CD4-positive, alpha-beta memory T cell (primary cell): Measurements from ENCODE around the gene TMEM108. TPM values are rescaled to one million over a fixed set of nuclear protein-coding genes. Genes with fewer than 3 reads are reported as not detected.

ENCODE experiments used
- CTCF ChIA-PET: fragments of 350-600 bp; sonication (Branson Sonifier 250); formaldehyde crosslinking; loops from one replicate; lab custom pipeline; 2021; ENCODE audit warnings: inconsistent platforms; ENCODE audit not compliant: partially characterized antibody; lab: Charles Lee
- POLR2A ChIA-PET: fragments of 350-600 bp; sonication (Branson Sonifier 250); formaldehyde crosslinking; loops from one replicate; lab custom pipeline; 2021; ENCODE audit not compliant: partially characterized antibody; lab: Charles Lee
- DNase-seq, 5 donors: peaks; one replicate each; pipeline versions ENCODE4 v3.0.0 to v3.0.0-alpha.2; 2020 to 2022; ENCODE audit warnings: mixed read lengths in 1 of 5
- H3K27ac ChIP-seq: one replicate; pipeline ENCODE4 v1.7.0; 2013; ENCODE audit warnings: low read depth, low read length
- H3K27me3 ChIP-seq: 2 replicates; pipeline ENCODE4 v1.7.0; 2013; ENCODE audit warnings: mild to moderate bottlenecking, low read length, moderate library complexity; ENCODE audit not compliant: insufficient read depth
- H3K36me3 ChIP-seq: 2 replicates; pipeline ENCODE4 v1.7.0; 2013; ENCODE audit warnings: mild to moderate bottlenecking, low read length, moderate library complexity; ENCODE audit not compliant: insufficient read depth
- H3K4me1 ChIP-seq: 2 replicates; pipeline ENCODE4 v1.7.0; 2013; ENCODE audit warnings: mild to moderate bottlenecking, low read length, moderate library complexity; ENCODE audit not compliant: insufficient read depth
- H3K4me3 ChIP-seq, 2 donors: one replicate each; pipeline ENCODE4 v1.7.0; 2013; ENCODE audit warnings: low read length in 2 of 2, mild to moderate bottlenecking in 1 of 2
- H3K9me3 ChIP-seq, 2 donors: one replicate each; pipeline ENCODE4 v1.7.0; 2013; ENCODE audit warnings: low read length in 2 of 2, control low read depth in 1 of 2; ENCODE audit not compliant: control insufficient read depth in 1 of 2
- H3K27ac Mint-ChIP-seq, 7 donors: one replicate each; pipeline ENCODE4 v1.8.0; 2020 to 2021; ENCODE audit warnings: mixed read lengths in 7 of 7, mild to moderate bottlenecking in 6 of 7, inconsistent platforms in 3 of 7, moderate library complexity in 3 of 7
- H3K27me3 Mint-ChIP-seq, 2 donors: one replicate each; pipeline ENCODE4 v1.8.0; 2020 to 2021; ENCODE audit warnings: mixed read lengths in 2 of 2
- H3K36me3 Mint-ChIP-seq, 2 donors: one replicate each; pipeline ENCODE4 v1.8.0; 2020 to 2021; ENCODE audit warnings: mixed read lengths in 2 of 2, inconsistent platforms in 1 of 2, mild to moderate bottlenecking in 1 of 2
- H3K4me1 Mint-ChIP-seq, 4 donors: one replicate each; pipeline ENCODE4 v1.8.0; 2020 to 2021; ENCODE audit warnings: mixed read lengths in 4 of 4, mild to moderate bottlenecking in 1 of 4
- H3K4me3 Mint-ChIP-seq, 8 donors: one replicate each; pipeline ENCODE4 v1.8.0; 2020 to 2021; ENCODE audit warnings: mixed read lengths in 8 of 8, mild to moderate bottlenecking in 7 of 8, moderate library complexity in 6 of 8, inconsistent platforms in 3 of 8
- H3K9me3 Mint-ChIP-seq, 8 donors: one replicate each; pipeline ENCODE4 v1.8.0; 2020 to 2021; ENCODE audit warnings: mixed read lengths in 8 of 8, mild to moderate bottlenecking in 5 of 8, inconsistent platforms in 3 of 8, moderate library complexity in 1 of 8
- intact Hi-C: fragments of 100-400 bp; cut with micrococcal nuclease; formaldehyde crosslinking; loops from one replicate; pipeline ENCODE4 v1.15.1; 2023
- polyA plus RNA-seq, 2 donors: library from polyadenylated mRNA; unstranded; fragments of 300-500 nt; fragmentation: Illumina TruSeq; gene quantifications; one replicate each; pipeline ENCODE4 v1.2.3, GENCODE V29; 2021
- total RNA-seq, 2 experiments: library from RNA; stranded (reverse); gene quantifications; one replicate each; pipeline ENCODE4 v1.2.3, GENCODE V29; 2021

The TMEM108 gene
- total and polyA plus RNA-seq, 4 experiments from 2014 or later = not detected

GRCh38 chr3:133273346-133273745 lies 235.2 kb downstream of the TMEM108 start:
- no peak overlapping the region for H3K4me3 Mint-ChIP-seq
- no peak for DNase-seq
- CTCF ChIA-PET = no interaction called here
- Histone ChIP-seq H3K4me3 (no peak overlapping the region), H3K27me3 (no peaks in the 10 kb centered on the region), H3K27ac (no peak overlapping the region), H3K36me3 (no peaks in the 10 kb centered on the region), H3K4me1 (no peaks in the 10 kb centered on the region), H3K9me3 (no peaks in the 10 kb centered on the region)
- peaks cover 0 to 4% (median 0%) of the 10 kb centered on the region in 4 donors for H3K4me1 Mint-ChIP-seq
- no peak overlapping the region for H3K27ac Mint-ChIP-seq
- POLR2A ChIA-PET = no interaction called here
- peaks cover 0 to 5% of the 10 kb centered on the region in 2 donors for H3K27me3 Mint-ChIP-seq
- H3K9me3 Mint-ChIP-seq = no peaks in the 10 kb centered on the region
- intact Hi-C loops = no loop called here
- H3K36me3 Mint-ChIP-seq = no peaks in the 10 kb centered on the region

- Histone ChIP-seq H3K36me3 (no peaks in the 10 kb centered on the region), H3K9me3 (no peaks in the 10 kb centered on the region), H3K4me1 (no peaks in the 10 kb centered on the region), H3K27me3 (no peaks in the 10 kb centered on the region), H3K4me3 (no peak overlapping the region), H3K27ac (no peak overlapping the region)
- no peaks in the 10 kb centered on the region for H3K36me3 Mint-ChIP-seq
- ChIA-PET POLR2A (no interaction called here), CTCF (no interaction called here)
- H3K27me3 Mint-ChIP-seq = peaks cover 0 to 5% of the 10 kb centered on the region in 2 donors
- intact Hi-C loops = no loop called here
- no peaks in the 10 kb centered on the region for H3K9me3 Mint-ChIP-seq
- DNase-seq = no peak
- no peak overlapping the region for H3K27ac Mint-ChIP-seq
- H3K4me3 Mint-ChIP-seq = no peak overlapping the region
- H3K4me1 Mint-ChIP-seq = peaks cover 0 to 4% (median 0%) of the 10 kb centered on the region in 4 donors
Observed at GRCh38 chr3:133274477-133274876, 236.3 kb downstream of the TMEM108 start.

GRCh38 chr3:133276594-133276993 lies 238.4 kb downstream of the TMEM108 start:
- no peaks in the 10 kb centered on the region for H3K27me3 ChIP-seq
- H3K4me1 ChIP-seq = no peaks in the 10 kb centered on the region
- H3K27ac ChIP-seq = no peak overlapping the region
- ChIA-PET POLR2A (no interaction called here), CTCF (no interaction called here)
- no peak overlapping the region for H3K4me3 ChIP-seq
- Mint-ChIP-seq H3K9me3 (no peaks in the 10 kb centered on the region), H3K4me3 (no peak overlapping the region), H3K27me3 (peaks cover 0 to 3% of the 10 kb centered on the region in 2 donors), H3K36me3 (no peaks in the 10 kb centered on the region), H3K4me1 (peaks cover 0 to 4% (median 0%) of the 10 kb centered on the region in 4 donors), H3K27ac (no peak overlapping the region)
- no peaks in the 10 kb centered on the region for H3K36me3 ChIP-seq
- DNase-seq = no peak
- no peaks in the 10 kb centered on the region for H3K9me3 ChIP-seq
- intact Hi-C loops = no loop called here

- CTCF ChIA-PET = no interaction called here
- no peak overlapping the region for H3K4me3 ChIP-seq
- Mint-ChIP-seq H3K4me1 (peaks cover 0 to 4% (median 0%) of the 10 kb centered on the region in 4 donors), H3K4me3 (no peak overlapping the region), H3K27me3 (no peaks in the 10 kb centered on the region), H3K36me3 (no peaks in the 10 kb centered on the region), H3K27ac (no peak overlapping the region), H3K9me3 (no peaks in the 10 kb centered on the region)
- no peaks in the 10 kb centered on the region for H3K4me1 ChIP-seq
- no peaks in the 10 kb centered on the region for H3K36me3 ChIP-seq
- no peak overlapping the region for H3K27ac ChIP-seq
- DNase-seq = no peak
- H3K27me3 ChIP-seq = no peaks in the 10 kb centered on the region
- POLR2A ChIA-PET = no interaction called here
- H3K9me3 ChIP-seq = no peaks in the 10 kb centered on the region
- intact Hi-C loops = no loop called here
Observed at GRCh38 chr3:133277813-133278212, 239.6 kb downstream of the TMEM108 start.

- no peaks in the 10 kb centered on the region for H3K27me3 Mint-ChIP-seq
- peaks cover 0 to 4% (median 0%) of the 10 kb centered on the region in 4 donors for H3K4me1 Mint-ChIP-seq
- H3K9me3 Mint-ChIP-seq = no peaks in the 10 kb centered on the region
- DNase-seq = no peak
- Histone ChIP-seq H3K36me3 (no peaks in the 10 kb centered on the region), H3K4me3 (no peak overlapping the region), H3K27me3 (no peaks in the 10 kb centered on the region), H3K4me1 (no peaks in the 10 kb centered on the region), H3K27ac (no peak overlapping the region), H3K9me3 (no peaks in the 10 kb centered on the region)
- no peak overlapping the region for H3K4me3 Mint-ChIP-seq
- CTCF ChIA-PET = no interaction called here
- no peaks in the 10 kb centered on the region for H3K36me3 Mint-ChIP-seq
- no peak overlapping the region for H3K27ac Mint-ChIP-seq
- intact Hi-C loops = no loop called here
- POLR2A ChIA-PET = no interaction called here
Observed at GRCh38 chr3:133278260-133279043, 240.3 kb downstream of the TMEM108 start.

- Mint-ChIP-seq H3K27ac (no peak overlapping the region), H3K4me1 (peaks cover 0 to 2% (median 0%) of the 10 kb centered on the region in 4 donors), H3K36me3 (no peaks in the 10 kb centered on the region), H3K4me3 (no peak overlapping the region), H3K27me3 (no peaks in the 10 kb centered on the region), H3K9me3 (no peaks in the 10 kb centered on the region)
- Histone ChIP-seq H3K4me1 (no peaks in the 10 kb centered on the region), H3K27ac (no peak overlapping the region), H3K27me3 (no peaks in the 10 kb centered on the region), H3K4me3 (no peak overlapping the region), H3K9me3 (no peaks in the 10 kb centered on the region), H3K36me3 (no peaks in the 10 kb centered on the region)
- ChIA-PET CTCF (no interaction called here), POLR2A (no interaction called here)
- intact Hi-C loops = no loop called here
- DNase-seq = no peak
Observed at GRCh38 chr3:133280586-133280985, 242.4 kb downstream of the TMEM108 start.

- no peaks in the 10 kb centered on the region for H3K4me1 Mint-ChIP-seq
- no peaks in the 10 kb centered on the region for H3K36me3 ChIP-seq
- H3K4me1 ChIP-seq = no peaks in the 10 kb centered on the region
- H3K4me3 ChIP-seq = no peak overlapping the region
- H3K27ac ChIP-seq = no peak overlapping the region
- intact Hi-C loops = no loop called here
- no peak overlapping the region for H3K4me3 Mint-ChIP-seq
- no peaks in the 10 kb centered on the region for H3K9me3 ChIP-seq
- H3K9me3 Mint-ChIP-seq = no peaks in the 10 kb centered on the region
- ChIA-PET CTCF (no interaction called here), POLR2A (no interaction called here)
- H3K27ac Mint-ChIP-seq = no peak overlapping the region
- DNase-seq = no peak
- H3K36me3 Mint-ChIP-seq = no peaks in the 10 kb centered on the region
- no peaks in the 10 kb centered on the region for H3K27me3 ChIP-seq
- peaks cover under 1 to 2% of the 10 kb centered on the region in 2 donors for H3K27me3 Mint-ChIP-seq
Observed at GRCh38 chr3:133282236-133282635, 244.0 kb downstream of the TMEM108 start.
